IPS DF 6.9 (cell line): ENCODE measurements around the gene NRK.

Experiments
- DNase-seq: peaks from one replicate; pipeline ENCODE4 v3.0.0-alpha.2; 2013; ENCODE audit warnings: low read depth, low spot score
- H3K27ac ChIP-seq: one replicate; pipeline ENCODE4 v1.5.1; 2013; ENCODE audit warnings: low read length, control low read depth
- H3K27me3 ChIP-seq: 2 replicates; pipeline ENCODE4 v1.6.1; 2013; ENCODE audit warnings: mild to moderate bottlenecking, low read length; ENCODE audit not compliant: control insufficient read depth, insufficient read depth
- H3K36me3 ChIP-seq: 2 replicates; pipeline ENCODE4 v1.6.1; 2013; ENCODE audit warnings: low read length; ENCODE audit not compliant: control insufficient read depth, insufficient read depth
- H3K4me1 ChIP-seq: 2 replicates; pipeline ENCODE4 v1.6.1; 2013; ENCODE audit warnings: low read length; ENCODE audit not compliant: control insufficient read depth, insufficient read depth
- H3K4me3 ChIP-seq: 2 replicates; pipeline ENCODE4 v1.5.1; 2013; ENCODE audit warnings: mild to moderate bottlenecking, low read length
- H3K9me3 ChIP-seq: 2 replicates; pipeline ENCODE4 v1.6.1; 2013; ENCODE audit warnings: low read length, inconsistent platforms; ENCODE audit not compliant: control insufficient read depth, insufficient read depth
- WGBS: extraction: QIAGEN DNeasy Blood & Tissue Kit; methylation state at CpG from one replicate; pipeline ENCODE4 v1.1.7; 2013; ENCODE audit warnings: mixed read lengths, missing lambda C conversion rate; ENCODE audit not compliant: insufficient read length, insufficient coverage; 5-methylcytosine and 5-hydroxymethylcytosine counted together

The NRK gene

DNA sequence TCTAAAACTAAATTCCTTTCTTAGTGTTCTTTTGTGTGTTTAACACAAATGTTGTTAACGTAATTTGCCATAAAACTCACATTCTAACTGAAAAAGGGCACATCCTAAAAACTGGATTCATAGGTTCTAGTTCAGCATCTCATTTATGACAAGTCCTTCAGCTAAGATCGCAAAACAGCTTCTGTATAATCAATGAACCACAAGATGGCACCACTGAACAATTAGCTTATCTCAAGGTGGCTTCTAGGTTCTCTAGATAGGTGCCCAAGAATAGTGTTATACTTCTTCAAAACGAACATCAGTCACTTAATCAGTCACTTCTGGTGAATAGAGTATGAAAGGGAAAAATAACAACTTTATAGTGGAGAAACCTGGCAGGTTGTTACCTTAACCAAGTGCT, 54.3 kb downstream of the NRK start:
- H3K27me3 ChIP-seq, result no peaks in the 10 kb centered on the region
- WGBS, result no CpG with 5 or more reads among the region's 3 CpGs
- peak; percentile 4 for DNase-seq

DNA sequence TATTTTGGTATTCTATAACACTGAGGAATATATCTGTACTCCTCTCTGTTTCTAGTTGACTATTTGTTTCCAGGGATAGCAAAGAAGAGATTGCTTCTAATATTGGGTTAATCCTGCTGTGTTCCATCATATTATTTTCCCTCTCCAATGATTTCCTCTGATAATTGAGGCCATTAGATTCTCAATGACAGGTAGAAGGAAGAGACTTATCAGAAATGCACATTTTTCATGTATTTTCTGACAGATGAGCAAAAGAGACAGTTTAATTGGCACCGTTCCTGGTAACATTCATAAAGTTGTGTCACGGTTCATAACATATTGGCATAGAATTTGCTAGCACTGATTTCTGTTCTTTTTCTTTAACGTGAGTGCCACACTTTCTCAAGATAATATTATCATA, 58.2 kb downstream of the NRK start:
- H3K27ac ChIP-seq, result no peak overlapping the region
- DNase-seq, result no peak
- H3K36me3 ChIP-seq, result no peaks in the 10 kb centered on the region
- no peaks in the 10 kb centered on the region for H3K9me3 ChIP-seq
- H3K27me3 ChIP-seq, result no peaks in the 10 kb centered on the region
- no peak overlapping the region for H3K4me3 ChIP-seq
- no peaks in the 10 kb centered on the region for H3K4me1 ChIP-seq
- no CpG with 5 or more reads among the region's 3 CpGs for WGBS

More for the DNA sequence above, 54.3 kb downstream of the NRK start:
- no peaks in the 10 kb centered on the region for H3K9me3 ChIP-seq
- no peak overlapping the region for H3K27ac ChIP-seq
- no peaks in the 10 kb centered on the region for H3K4me1 ChIP-seq
- H3K36me3 ChIP-seq, result no peaks in the 10 kb centered on the region
- H3K4me3 ChIP-seq, result no peak overlapping the region

DNA sequence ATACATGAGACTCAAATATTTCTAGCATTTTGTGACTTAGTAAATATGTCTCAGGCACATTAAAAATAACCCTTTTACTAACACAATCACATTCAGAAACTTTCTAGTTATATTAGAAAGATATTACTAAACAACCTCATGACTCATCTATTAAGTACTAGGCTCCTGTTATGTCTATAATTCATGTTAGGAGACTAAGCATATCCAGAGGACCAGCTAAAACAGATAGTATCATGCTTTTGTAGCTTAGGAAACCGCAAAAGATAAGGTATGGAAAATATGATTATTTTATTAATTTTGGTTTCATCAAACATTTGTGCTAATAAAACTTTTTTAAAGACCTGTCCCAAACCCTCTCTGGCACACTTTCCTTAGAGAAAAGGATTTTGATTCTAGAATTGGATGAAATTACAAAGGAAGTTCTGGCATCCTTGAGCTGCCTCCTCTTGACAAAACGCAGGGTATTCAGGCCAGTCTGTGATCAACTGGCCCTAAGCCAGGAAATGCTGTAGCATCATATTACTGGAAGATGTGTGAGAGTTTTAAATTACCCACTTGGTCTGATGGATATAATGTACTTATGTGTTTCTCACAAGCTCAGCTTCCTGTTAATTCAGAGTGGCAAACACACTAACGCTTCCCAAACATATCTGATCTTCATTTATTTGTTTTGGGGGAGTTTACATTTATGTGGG, 60.4 kb downstream of the NRK start:
- H3K27me3 ChIP-seq, result no peaks in the 10 kb centered on the region
- DNase-seq, result no peak
- no peaks in the 10 kb centered on the region for H3K4me1 ChIP-seq
- no peak overlapping the region for H3K4me3 ChIP-seq
- H3K27ac ChIP-seq, result no peak overlapping the region
- no peaks in the 10 kb centered on the region for H3K36me3 ChIP-seq
- no CpG with 5 or more reads among the region's 3 CpGs for WGBS
- no peaks in the 10 kb centered on the region for H3K9me3 ChIP-seq

- Histone ChIP-seq H3K36me3 (no peaks in the 10 kb centered on the region), H3K27ac (no peak overlapping the region), H3K4me1 (no peaks in the 10 kb centered on the region), H3K9me3 (no peaks in the 10 kb centered on the region), H3K4me3 (no peak overlapping the region), H3K27me3 (no peaks in the 10 kb centered on the region)
- no peak for DNase-seq
Measured at GRCh38 chrX:105894721-105895120, 72.4 kb downstream of the NRK start.

DNA sequence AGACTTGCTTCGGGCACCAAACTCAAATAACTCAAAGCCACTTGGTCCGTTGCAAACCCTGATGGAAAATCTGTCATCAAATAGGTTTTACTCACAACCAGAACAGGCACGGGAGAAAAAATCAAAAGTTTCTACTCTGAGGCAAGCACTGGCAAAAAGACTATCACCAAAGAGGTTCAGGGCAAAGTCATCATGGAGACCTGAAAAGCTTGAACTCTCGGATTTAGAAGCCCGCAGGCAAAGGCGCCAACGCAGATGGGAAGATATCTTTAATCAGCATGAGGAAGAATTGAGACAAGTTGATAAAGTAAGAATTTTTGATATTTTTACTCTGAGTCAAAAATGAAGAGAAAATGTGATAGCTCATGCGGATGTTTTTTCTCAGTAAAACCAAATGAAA, 87.2 kb downstream of the NRK start:
- no peaks in the 10 kb centered on the region for H3K27me3 ChIP-seq
- no peaks in the 10 kb centered on the region for H3K36me3 ChIP-seq
- no peaks in the 10 kb centered on the region for H3K4me1 ChIP-seq
- DNase-seq, result no peak
- H3K9me3 ChIP-seq, result no peaks in the 10 kb centered on the region
- no peak overlapping the region for H3K27ac ChIP-seq
- no peak overlapping the region for H3K4me3 ChIP-seq
- WGBS, result no CpG with 5 or more reads among the region's 8 CpGs

GRCh38 chrX:105910563-105911105, 88.3 kb downstream of the NRK start:
- Histone ChIP-seq H3K9me3 (no peaks in the 10 kb centered on the region), H3K27ac (no peak overlapping the region)

DNA sequence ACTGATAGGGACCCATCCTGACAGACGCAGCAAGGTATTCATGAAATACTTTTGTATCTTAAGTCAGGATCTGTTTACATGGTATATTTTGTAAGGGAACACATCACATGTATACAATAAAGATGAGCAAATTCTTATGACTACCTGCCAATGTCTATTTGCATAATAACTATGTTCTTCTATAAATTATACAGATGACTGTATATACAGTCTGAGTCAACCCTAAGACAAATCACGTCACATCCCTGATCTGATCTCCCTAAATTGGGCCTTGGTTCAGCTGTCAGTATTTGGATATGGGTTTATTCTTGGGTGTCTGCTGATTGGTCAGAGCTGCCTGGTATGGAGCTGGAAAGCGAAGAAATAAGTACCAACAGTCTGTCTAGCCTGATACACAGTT, 122.9 kb downstream of the NRK start:
- Histone ChIP-seq H3K9me3 (no peaks in the 10 kb centered on the region), H3K27ac (no peak overlapping the region), H3K4me1 (no peaks in the 10 kb centered on the region), H3K4me3 (no peak overlapping the region), H3K27me3 (no peaks in the 10 kb centered on the region), H3K36me3 (no peaks in the 10 kb centered on the region)
- no CpG with 5 or more reads among the region's 3 CpGs for WGBS
- DNase-seq, result no peak

More at GRCh38 chrX:105910563-105911105, 88.3 kb downstream of the NRK start:
- Histone ChIP-seq H3K4me3 (no peak overlapping the region), H3K4me1 (no peaks in the 10 kb centered on the region), H3K36me3 (no peaks in the 10 kb centered on the region), H3K27me3 (no peaks in the 10 kb centered on the region)
- no peak for DNase-seq
- WGBS, result no CpG with 5 or more reads among the region's 3 CpGs

- H3K36me3 ChIP-seq, result no peaks in the 10 kb centered on the region
- no peak overlapping the region for H3K4me3 ChIP-seq
- H3K27ac ChIP-seq, result no peak overlapping the region
- no peak for DNase-seq
- no peaks in the 10 kb centered on the region for H3K4me1 ChIP-seq
- no peaks in the 10 kb centered on the region for H3K27me3 ChIP-seq
- no CpG with 5 or more reads among the region's 5 CpGs for WGBS
- no peaks in the 10 kb centered on the region for H3K9me3 ChIP-seq
Measured at GRCh38 chrX:105969487-105969886, 147.1 kb downstream of the NRK start.

DNA sequence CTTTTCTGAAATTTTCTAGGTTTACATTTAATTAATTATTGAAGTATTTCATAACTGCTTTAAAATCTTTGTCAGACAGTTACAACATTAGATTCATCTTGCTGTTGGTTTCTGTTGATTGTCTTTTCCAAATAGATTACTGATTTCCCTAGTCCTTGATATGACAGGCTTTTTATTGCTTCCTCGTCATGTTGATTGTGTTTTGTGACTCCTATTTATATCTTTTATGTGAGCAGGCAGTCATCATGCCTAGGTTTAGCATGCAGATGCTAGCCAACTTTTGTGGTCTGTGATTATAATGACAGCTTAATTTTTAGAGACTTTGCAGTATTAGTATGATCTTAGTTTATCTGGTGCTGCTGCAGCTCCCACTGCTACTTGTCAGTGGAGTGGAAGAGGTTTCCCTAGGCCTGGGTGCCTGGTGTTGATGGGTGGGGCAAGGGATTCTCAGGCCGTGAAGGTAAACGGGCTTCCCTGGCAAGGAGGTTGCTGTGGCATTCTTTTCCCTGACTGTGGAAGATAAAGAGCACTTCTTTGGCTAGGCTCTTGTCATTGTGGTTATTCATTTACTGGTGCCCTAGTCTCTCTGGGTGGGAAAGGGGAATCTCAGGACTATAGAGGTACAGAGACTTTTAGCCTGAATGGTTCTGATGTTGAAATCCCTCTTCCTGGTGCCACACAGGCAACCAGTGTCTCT, 150.5 kb downstream of the NRK start:
- Histone ChIP-seq H3K36me3 (no peaks in the 10 kb centered on the region), H3K27ac (no peak overlapping the region), H3K27me3 (no peaks in the 10 kb centered on the region), H3K4me1 (no peaks in the 10 kb centered on the region), H3K9me3 (no peaks in the 10 kb centered on the region), H3K4me3 (no peak overlapping the region)
- DNase-seq, result no peak
- WGBS, result no CpG with 5 or more reads among the region's 3 CpGs

GRCh38 chrX:105973387-105973739, 151.0 kb downstream of the NRK start:
- H3K4me3 ChIP-seq, result no peak overlapping the region
- no peak overlapping the region for H3K27ac ChIP-seq
- H3K4me1 ChIP-seq, result no peaks in the 10 kb centered on the region
- H3K9me3 ChIP-seq, result no peaks in the 10 kb centered on the region
- no CpG with 5 or more reads among the region's 3 CpGs for WGBS
- no peak for DNase-seq
- H3K27me3 ChIP-seq, result no peaks in the 10 kb centered on the region
- no peaks in the 10 kb centered on the region for H3K36me3 ChIP-seq

- DNase-seq, result no peak
- Histone ChIP-seq H3K27me3 (no peaks in the 10 kb centered on the region), H3K4me3 (no peak overlapping the region), H3K36me3 (no peaks in the 10 kb centered on the region), H3K9me3 (no peaks in the 10 kb centered on the region), H3K4me1 (no peaks in the 10 kb centered on the region), H3K27ac (no peak overlapping the region)
Measured at GRCh38 chrX:105975382-105975781, 153.0 kb downstream of the NRK start.
